ENCODE results near the gene MSI2.

MSI2 gene

GRCh38 chr17:57268181-57268580, 11.9 kb downstream of the MSI2 start:
- no peak for TF ChIP-seq ZFP3 (CRISPR knock-in tag; IDR thresholded peaks at IDR 0.05)

GRCh38 chr17:57269052-57269451, 12.7 kb downstream of the MSI2 start:
- ATAC-seq, result no peak
- no peak for TF ChIP-seq ZFP3 (CRISPR knock-in tag; IDR thresholded peaks at IDR 0.05)
- no peak for TF ChIP-seq POU6F1 (CRISPR knock-in tag; IDR thresholded peaks at IDR 0.05; ENCODE audit: borderline replicate concordance, low read depth)
- TF ChIP-seq TCF4 (CRISPR knock-in tag; IDR thresholded peaks at IDR 0.05; ENCODE audit: borderline replicate concordance), result no peak
- TF ChIP-seq PATZ1 (CRISPR knock-in tag; IDR thresholded peaks at IDR 0.05; ENCODE audit: borderline replicate concordance), result no peak
- no peak for TF ChIP-seq ARNTL (CRISPR knock-in tag; IDR thresholded peaks at IDR 0.05; ENCODE audit: borderline replicate concordance, low read depth)
- TF ChIP-seq CSRNP3 (CRISPR knock-in tag; IDR thresholded peaks at IDR 0.05), result no peak
- TF ChIP-seq GLIS3 (CRISPR knock-in tag; IDR thresholded peaks at IDR 0.05), result no peak
- no peak for TF ChIP-seq OSR1 (CRISPR knock-in tag; IDR thresholded peaks at IDR 0.05)
- TF ChIP-seq ESRRG (CRISPR knock-in tag; IDR thresholded peaks at IDR 0.05), result no peak
- TF ChIP-seq SNAI2 (CRISPR knock-in tag; IDR thresholded peaks at IDR 0.05), result no peak

More at GRCh38 chr17:57268181-57268580, 11.9 kb downstream of the MSI2 start:
- ATAC-seq, result no peak

- no peak for ATAC-seq
These were observed 13.4 kb downstream of the MSI2 start for GRCh38 chr17:57269598-57270255.

GRCh38 chr17:57270801-57271245, 14.5 kb downstream of the MSI2 start:
- peak; percentile 35; the same call in 1 of the 2 replicates for TF ChIP-seq TSHZ2 (CRISPR knock-in tag; IDR thresholded peaks at IDR 0.05)
- no peak for TF ChIP-seq ZNF70 (CRISPR knock-in tag; IDR thresholded peaks at IDR 0.05)
- TF ChIP-seq CREB5 (CRISPR knock-in tag; IDR thresholded peaks at IDR 0.05; ENCODE audit: low read depth), result 0 out of 2 replicates have a peak, but pooled peaks have one; percentile 2
- TF ChIP-seq PATZ1 (CRISPR knock-in tag; IDR thresholded peaks at IDR 0.05; ENCODE audit: borderline replicate concordance), result no peak
- TF ChIP-seq ESRRG (CRISPR knock-in tag; IDR thresholded peaks at IDR 0.05), result no peak
- TF ChIP-seq ISL1 (CRISPR knock-in tag; IDR thresholded peaks at IDR 0.05), result peak; percentile 58
- TF ChIP-seq BACH2 (CRISPR knock-in tag; IDR thresholded peaks at IDR 0.05; ENCODE audit: borderline replicate concordance), result no peak
- TF ChIP-seq TCF4 (CRISPR knock-in tag; IDR thresholded peaks at IDR 0.05; ENCODE audit: borderline replicate concordance), result no peak
- TF ChIP-seq CSRNP3 (CRISPR knock-in tag; IDR thresholded peaks at IDR 0.05), result no peak

More at GRCh38 chr17:57269598-57270255, 13.4 kb downstream of the MSI2 start:
- TF ChIP-seq PATZ1 (CRISPR knock-in tag; IDR thresholded peaks at IDR 0.05; ENCODE audit: borderline replicate concordance) (no peak), PPARA (CRISPR knock-in tag; IDR thresholded peaks at IDR 0.05; ENCODE audit: borderline replicate concordance) (no peak), ESRRG (CRISPR knock-in tag; IDR thresholded peaks at IDR 0.05) (no peak), ZNF70 (CRISPR knock-in tag; IDR thresholded peaks at IDR 0.05) (no peak), CSDC2 (CRISPR knock-in tag; IDR thresholded peaks at IDR 0.05) (no peak)

More at GRCh38 chr17:57270801-57271245, 14.5 kb downstream of the MSI2 start:
- ATAC-seq, result peak; percentile 73
